ENCODE results near the gene PNMA8B.
"Not testable (repeated sequence)": the region's sequence is repeated elsewhere in the genome, so short reads cannot be mapped to it uniquely, and the experiment has no call there.

Gene PNMA8B

DNA sequence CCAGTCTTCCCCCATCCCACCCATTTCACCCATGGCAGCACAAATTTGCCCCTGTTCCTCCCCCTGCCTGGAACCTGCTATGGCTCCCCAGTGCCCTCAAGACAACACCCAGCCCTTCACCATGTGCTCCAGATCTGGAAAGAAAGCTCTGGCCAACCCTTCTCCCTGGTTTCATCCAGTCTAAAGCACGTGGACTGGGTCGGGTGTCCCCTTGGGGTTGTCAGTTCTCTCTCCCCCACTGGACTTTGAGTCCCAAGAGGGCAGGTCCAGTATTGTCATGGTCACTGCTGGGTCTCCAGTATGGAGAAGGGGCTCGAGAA, 19.6 kb upstream of the PNMA8B start:
- TF ChIP-seq TAF1 (IDR thresholded peaks at IDR 0.05; ENCODE audit: low read depth, low read length) (no peak), POU2F2 (IDR thresholded peaks at IDR 0.05; ENCODE audit: low read depth, low read length) (no peak), POLR2AphosphoS5 (IDR thresholded peaks at IDR 0.05; ENCODE audit: low read depth, low read length) (no peak), PAX5 (IDR thresholded peaks at IDR 0.05; ENCODE audit: insufficient read depth, low read length, severe bottlenecking) (no peak), SPI1 (IDR thresholded peaks at IDR 0.05; ENCODE audit: low read depth, low read length) (no peak), POLR2A (IDR thresholded peaks at IDR 0.05; ENCODE audit: low read depth, low read length) (no peak)
- DNase-seq (ENCODE audit: insufficient read length, low spot score) (no peak), FAIRE-seq (no peak)

DNA sequence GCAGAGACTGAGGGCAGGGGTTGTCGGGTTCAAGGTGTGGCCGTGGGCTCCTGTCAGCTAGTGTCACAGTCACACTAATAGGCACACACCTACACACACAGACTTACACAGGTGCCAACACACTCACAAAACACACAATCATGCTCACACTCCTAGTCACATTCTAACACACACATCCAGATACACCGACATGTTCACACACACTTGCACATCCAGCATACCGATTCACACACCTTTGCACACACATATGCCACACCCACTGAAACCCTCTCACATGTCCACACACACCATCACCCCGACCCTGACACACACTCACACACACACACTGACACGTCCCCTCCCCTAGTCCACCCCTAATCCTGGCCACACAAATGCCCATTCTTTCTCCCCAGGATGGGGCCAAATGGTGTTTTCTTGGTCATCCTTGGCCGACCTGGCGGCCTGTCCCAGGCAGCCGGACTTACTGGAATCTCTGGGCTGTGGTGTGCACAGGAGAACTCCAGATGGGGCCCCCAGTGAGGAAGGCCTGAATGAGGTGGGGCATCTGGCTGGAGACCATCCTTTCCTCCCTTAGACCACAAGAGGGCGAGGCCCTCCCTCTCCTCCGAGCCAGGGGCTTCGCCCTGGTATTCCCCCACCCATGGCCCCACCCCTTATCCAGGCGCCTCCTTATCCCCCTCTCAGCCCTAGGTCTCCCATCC, 19.1 kb upstream of the PNMA8B start:
- TF ChIP-seq POU2F2 (IDR thresholded peaks at IDR 0.05; ENCODE audit: low read depth, low read length) (0 out of 2 replicates have a peak, but pooled peaks have one; percentile 36), TAF1 (IDR thresholded peaks at IDR 0.05; ENCODE audit: low read depth, low read length) (no peak)
- FAIRE-seq (peak; percentile 76), DNase-seq (ENCODE audit: insufficient read length, low spot score) (no peak)

DNA sequence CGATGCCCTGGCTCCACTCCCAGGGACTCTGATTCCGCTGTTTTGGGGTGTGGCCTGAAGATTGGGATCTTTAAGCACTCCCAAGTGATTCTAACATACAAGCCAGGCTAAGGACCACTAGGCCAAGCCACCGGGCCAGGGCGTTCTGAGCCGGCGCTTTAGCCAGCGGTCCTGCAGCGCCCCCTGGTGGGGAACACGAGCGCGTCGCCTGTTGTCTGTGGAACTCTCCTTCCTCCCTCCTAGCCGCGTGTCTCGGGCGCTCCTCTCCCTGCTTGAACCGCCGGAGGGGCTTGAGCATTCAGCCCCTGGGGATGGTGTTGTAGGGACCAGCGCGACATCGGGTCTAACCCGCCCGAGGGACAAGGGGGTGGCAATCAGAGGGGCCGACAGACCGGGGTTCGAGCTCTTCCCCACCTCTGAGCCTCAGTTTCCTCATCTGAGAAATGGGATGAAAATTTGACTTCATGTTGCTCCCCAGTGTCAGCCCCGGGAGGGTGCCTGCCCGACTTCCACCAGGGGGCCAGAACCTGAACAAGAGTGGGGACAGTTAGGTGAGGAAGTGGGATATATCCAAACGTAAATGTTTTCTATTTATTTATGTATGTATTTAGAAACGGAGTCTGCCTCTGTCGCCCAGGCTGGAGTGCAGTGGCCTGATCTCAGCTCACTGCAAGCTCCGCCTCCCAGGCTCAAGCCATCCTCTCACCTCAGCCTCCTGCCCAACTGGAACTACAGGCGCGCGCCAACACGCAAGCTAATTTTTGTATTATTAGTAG, 18.0 kb upstream of the PNMA8B start:
- peak; percentile 85 for FAIRE-seq
- DNase-seq (ENCODE audit: insufficient read length, low spot score), result peak; percentile 76
- TF ChIP-seq TAF1 (IDR thresholded peaks at IDR 0.05; ENCODE audit: low read depth, low read length) (no peak), SPI1 (IDR thresholded peaks at IDR 0.05; ENCODE audit: low read depth, low read length) (no peak), POLR2A (IDR thresholded peaks at IDR 0.05; ENCODE audit: low read depth, low read length) (no peak), PAX5 (IDR thresholded peaks at IDR 0.05; ENCODE audit: insufficient read depth, low read length, severe bottlenecking) (no peak), POU2F2 (IDR thresholded peaks at IDR 0.05; ENCODE audit: low read depth, low read length) (no peak), POLR2AphosphoS5 (IDR thresholded peaks at IDR 0.05; ENCODE audit: low read depth, low read length) (no peak)

DNA sequence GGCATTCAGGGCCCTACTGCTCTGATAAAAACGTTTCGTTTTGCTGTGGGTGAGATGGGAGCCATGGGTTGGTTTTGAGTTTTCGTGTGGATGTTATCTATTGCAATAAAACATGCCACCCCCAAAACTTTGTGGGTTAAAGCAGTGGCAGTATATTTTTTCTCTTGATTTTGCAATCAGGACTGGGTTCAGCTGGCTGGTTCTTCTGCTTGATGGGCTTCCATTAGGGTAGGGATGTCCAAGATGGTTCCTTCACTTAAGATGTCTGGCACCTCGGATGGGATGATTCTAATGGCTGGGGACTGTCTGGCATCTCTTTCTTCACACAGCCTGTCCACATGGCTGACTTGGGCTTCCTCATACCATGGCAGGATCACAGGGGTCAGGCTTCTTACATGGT, 15.6 kb upstream of the PNMA8B start:
- TF ChIP-seq SPI1 (IDR thresholded peaks at IDR 0.05; ENCODE audit: low read depth, low read length) (no peak), PAX5 (IDR thresholded peaks at IDR 0.05; ENCODE audit: insufficient read depth, low read length, severe bottlenecking) (no peak), POLR2AphosphoS5 (IDR thresholded peaks at IDR 0.05; ENCODE audit: low read depth, low read length) (no peak)
- FAIRE-seq (no peak), DNase-seq (ENCODE audit: insufficient read length, low spot score) (no peak)

DNA sequence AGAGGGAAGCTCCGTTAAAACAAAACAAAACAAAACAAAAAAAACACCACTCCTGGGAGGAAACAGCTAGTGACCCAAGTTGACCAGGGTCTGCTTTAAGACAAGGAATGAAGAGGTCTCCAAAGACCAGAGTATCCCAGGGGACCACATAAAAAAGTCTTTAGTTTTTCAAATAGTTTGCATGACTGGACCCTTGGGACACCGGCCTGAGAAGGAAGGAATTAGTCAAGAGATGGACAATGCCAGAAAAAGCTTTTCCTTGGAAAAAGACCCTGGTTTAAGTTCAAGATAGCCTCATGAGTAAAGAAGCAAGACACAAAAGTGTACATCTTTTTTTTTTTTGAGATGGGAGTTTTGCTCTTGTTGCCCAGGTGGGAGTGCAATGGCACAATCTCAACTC, 12.5 kb upstream of the PNMA8B start:
- DNase-seq (ENCODE audit: insufficient read length, low spot score) (no peak), FAIRE-seq (no peak)
- TF ChIP-seq POLR2AphosphoS5 (IDR thresholded peaks at IDR 0.05; ENCODE audit: low read depth, low read length) (no peak), POLR2A (IDR thresholded peaks at IDR 0.05; ENCODE audit: low read depth, low read length) (no peak), PAX5 (IDR thresholded peaks at IDR 0.05; ENCODE audit: insufficient read depth, low read length, severe bottlenecking) (no peak)

DNA sequence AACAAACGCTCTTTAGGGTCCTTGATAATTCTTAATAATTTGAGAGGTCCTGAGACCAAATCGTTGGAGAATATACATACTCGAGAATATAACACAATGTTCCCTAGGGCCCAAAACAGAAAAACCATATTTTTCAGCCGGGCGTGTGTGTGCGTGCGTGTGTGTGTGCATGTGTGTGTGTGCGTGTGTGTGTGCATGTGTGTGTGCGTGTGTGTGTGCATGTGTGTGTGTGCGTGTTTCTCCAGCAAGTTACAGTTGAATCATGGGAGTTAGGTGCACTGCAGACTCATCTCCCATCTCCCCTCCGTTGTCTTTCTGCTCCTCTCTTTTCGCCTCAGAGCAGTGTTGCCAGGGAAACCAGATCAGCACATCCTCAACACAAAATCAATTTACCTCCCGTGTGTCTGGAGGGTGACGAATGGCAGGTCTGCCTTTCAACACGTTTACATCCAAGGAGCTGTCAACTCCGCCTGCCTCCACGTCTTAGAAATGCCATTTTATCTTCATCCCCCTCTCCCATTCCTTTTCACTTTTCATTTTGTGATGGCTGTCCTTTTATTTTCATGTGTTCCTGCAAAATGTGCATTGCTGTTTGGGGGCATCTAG, 8.3 kb upstream of the PNMA8B start:
- FAIRE-seq, result no peak
- no peak for DNase-seq (ENCODE audit: insufficient read length, low spot score)
- no peak for TF ChIP-seq SPI1 (IDR thresholded peaks at IDR 0.05; ENCODE audit: low read depth, low read length)
- TF ChIP-seq POLR2A (IDR thresholded peaks at IDR 0.05; ENCODE audit: low read depth, low read length), result no peak
- TF ChIP-seq PAX5 (IDR thresholded peaks at IDR 0.05; ENCODE audit: insufficient read depth, low read length, severe bottlenecking), result no peak
- no peak for TF ChIP-seq TAF1 (IDR thresholded peaks at IDR 0.05; ENCODE audit: low read depth, low read length)
- TF ChIP-seq POLR2AphosphoS5 (IDR thresholded peaks at IDR 0.05; ENCODE audit: low read depth, low read length), result no peak
- TF ChIP-seq POU2F2 (IDR thresholded peaks at IDR 0.05; ENCODE audit: low read depth, low read length), result no peak

DNA sequence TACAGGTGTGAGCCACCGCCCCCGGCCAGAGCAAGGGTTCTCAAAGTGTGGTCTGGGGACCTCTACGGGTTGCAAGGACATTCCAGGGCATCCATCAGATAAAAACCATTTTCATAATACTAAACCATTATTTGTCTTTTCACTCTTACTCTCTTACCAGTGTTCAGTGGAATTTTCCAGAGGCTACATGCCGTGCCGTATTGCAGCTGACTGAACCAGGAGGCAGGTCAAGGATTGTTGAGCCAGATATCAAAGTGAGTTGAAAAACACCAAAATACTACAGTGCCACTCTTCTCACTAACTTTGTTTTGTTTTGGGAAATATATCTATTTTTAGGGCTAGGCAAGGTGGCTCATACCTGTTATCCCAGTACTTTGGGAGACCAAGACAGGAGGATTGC, 7.2 kb upstream of the PNMA8B start:
- FAIRE-seq (no peak), DNase-seq (ENCODE audit: insufficient read length, low spot score) (no peak)
- TF ChIP-seq POU2F2 (IDR thresholded peaks at IDR 0.05; ENCODE audit: low read depth, low read length) (no peak), POLR2AphosphoS5 (IDR thresholded peaks at IDR 0.05; ENCODE audit: low read depth, low read length) (no peak), TAF1 (IDR thresholded peaks at IDR 0.05; ENCODE audit: low read depth, low read length) (no peak), PAX5 (IDR thresholded peaks at IDR 0.05; ENCODE audit: insufficient read depth, low read length, severe bottlenecking) (no peak), SPI1 (IDR thresholded peaks at IDR 0.05; ENCODE audit: low read depth, low read length) (no peak), POLR2A (IDR thresholded peaks at IDR 0.05; ENCODE audit: low read depth, low read length) (no peak)

DNA sequence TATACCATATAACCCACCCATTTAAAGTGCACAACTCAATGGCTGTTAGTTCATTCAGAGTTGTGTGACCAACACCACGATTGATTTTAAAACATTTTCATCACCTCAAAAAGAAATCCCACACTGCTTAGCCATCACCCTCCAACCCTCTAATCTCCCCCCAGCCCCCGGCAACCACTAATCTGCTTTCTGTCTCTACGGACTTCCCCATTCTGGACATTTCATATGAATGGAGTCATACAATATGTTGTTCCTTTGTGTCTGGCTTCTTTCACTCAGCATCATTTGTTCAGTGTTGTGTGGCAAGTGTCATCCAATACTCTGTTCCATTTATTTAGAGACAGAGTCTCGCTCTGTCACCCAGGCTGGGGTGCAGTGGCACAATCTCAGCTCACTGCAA, 4.0 kb upstream of the PNMA8B start:
- TF ChIP-seq SPI1 (IDR thresholded peaks at IDR 0.05; ENCODE audit: low read depth, low read length), result peak; percentile 43
- TF ChIP-seq PAX5 (IDR thresholded peaks at IDR 0.05; ENCODE audit: insufficient read depth, low read length, severe bottlenecking), result no peak
- no peak for TF ChIP-seq POU2F2 (IDR thresholded peaks at IDR 0.05; ENCODE audit: low read depth, low read length)
- DNase-seq (ENCODE audit: insufficient read length, low spot score), result no peak
- FAIRE-seq, result no peak

DNA sequence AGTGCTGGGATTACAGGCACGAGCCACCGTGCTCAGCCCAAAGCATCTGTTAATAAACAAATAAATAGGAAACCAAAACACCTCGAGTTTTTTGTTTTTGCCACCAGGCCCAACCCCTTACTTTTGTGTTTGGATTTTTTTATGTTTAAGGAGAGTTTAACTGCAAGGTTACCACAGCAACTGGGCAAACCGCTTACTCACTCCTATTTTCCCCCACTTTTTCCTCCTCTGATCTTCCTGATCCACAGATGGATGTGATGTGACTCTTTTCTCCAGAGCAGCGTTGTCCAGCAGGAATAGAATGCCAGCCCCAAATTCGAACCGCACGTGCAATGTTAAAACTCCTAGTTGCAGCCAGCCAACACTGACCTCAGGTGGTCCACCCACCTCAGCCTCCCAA, 2.1 kb upstream of the PNMA8B start:
- no peak for FAIRE-seq
- TF ChIP-seq POLR2AphosphoS5 (IDR thresholded peaks at IDR 0.05; ENCODE audit: low read depth, low read length) (no peak), TAF1 (IDR thresholded peaks at IDR 0.05; ENCODE audit: low read depth, low read length) (no peak), POLR2A (IDR thresholded peaks at IDR 0.05; ENCODE audit: low read depth, low read length) (no peak), PAX5 (IDR thresholded peaks at IDR 0.05; ENCODE audit: insufficient read depth, low read length, severe bottlenecking) (no peak), SPI1 (IDR thresholded peaks at IDR 0.05; ENCODE audit: low read depth, low read length) (no peak), POU2F2 (IDR thresholded peaks at IDR 0.05; ENCODE audit: low read depth, low read length) (no peak)
- no peak for DNase-seq (ENCODE audit: insufficient read length, low spot score)

DNA sequence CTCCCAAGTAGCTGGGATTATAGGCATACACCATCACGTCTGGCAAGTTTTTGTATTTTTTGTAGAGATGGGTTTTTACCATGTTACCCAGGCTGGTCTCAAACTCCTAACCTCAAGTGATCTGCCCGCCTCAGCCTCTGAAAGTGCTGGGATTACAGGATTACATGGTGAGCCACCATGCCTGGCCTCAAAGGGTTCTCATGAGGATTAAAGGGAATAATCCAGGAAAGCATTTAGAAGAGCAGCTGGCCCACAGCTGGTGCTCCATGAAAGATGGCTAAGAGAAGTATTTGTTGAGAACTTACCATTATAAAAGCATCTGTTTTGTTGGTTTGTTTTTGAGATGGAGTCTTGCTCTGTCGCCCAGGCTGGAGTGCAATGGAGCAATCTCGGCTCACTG, 1.2 kb upstream of the PNMA8B start:
- DNase-seq (ENCODE audit: insufficient read length, low spot score); FAIRE-seq: not testable (repeated sequence)
